Measurements from ENCODE around the gene IGFN1. TPM values are rescaled to one million over a fixed set of nuclear protein-coding genes. Genes with fewer than 3 reads are reported as not detected.
A peak's percentile ranks its signal among the peaks of the same experiment; 100 is the strongest.

The IGFN1 gene
- total and polyA plus RNA-seq, 10 of the 15 experiments (the other 5 are each of a cell fraction or from before 2014, with no cell fraction given), result not detected

- in situ Hi-C loops (cut with MboI), result no loop called here
- Histone ChIP-seq H3K4me2 (ENCODE audit: control insufficient read depth, insufficient read depth) (peak overlapping the region; percentile 97), H4K20me1 (ENCODE audit: control insufficient read depth, insufficient read depth) (no peaks in the 10 kb centered on the region), H3K4me3 (peak overlapping the region; percentile 55; the same call in 1 of the 2 replicates), H3K4me1 (ENCODE audit: control insufficient read depth, insufficient read depth, low read length) (peaks cover 7% of the 10 kb centered on the region), H3K79me2 (ENCODE audit: control insufficient read depth, insufficient read depth, low read length) (no peaks in the 10 kb centered on the region), H3K36me3 (ENCODE audit: control insufficient read depth in 2 of 2, insufficient read depth in 2 of 2, low read length in 1 of 2) (no peaks in the 10 kb centered on the region), H2AFZ (ENCODE audit: control insufficient read depth, low read depth, low read length) (peak overlapping the region; percentile 84), H3K9me3 (replicated peaks; ENCODE audit: control insufficient read depth, insufficient read depth, low read length) (no peaks in the 10 kb centered on the region), H3K27ac (ENCODE audit: control insufficient read depth, insufficient read depth) (no peak overlapping the region), H3K27me3 (replicated peaks in 1 of 2; ENCODE audit: control insufficient read depth in 2 of 2, insufficient read depth in 2 of 2, low read length in 1 of 2) (no peaks in the 10 kb centered on the region; a peak in 1 of 4 replicates), H3K9ac (ENCODE audit: control insufficient read depth, insufficient read depth, low read length) (peak overlapping the region; percentile 56; the same call in 1 of the 2 replicates)
- FAIRE-seq (peak; percentile 90), ATAC-seq (peak; percentile 99), DNase-seq (ENCODE audit: low read depth, low spot score) (peak; percentile 33)
- ChIA-PET RAD21 (ENCODE audit: unreplicated experiment) (interaction anchor here (1.6 kb wide), 1 partner anchor 16 kb away, joined by 5 read pairs; the partner anchor contains the start of gene TMEM9), SMC1A (ENCODE audit: uncharacterized antibody, unreplicated experiment) (interaction anchor here (0.7 kb wide), 2 partner anchors 11 to 199 kb away, joined by 3 read pairs; no protein-coding TSS in a partner anchor), POLR2A (no interaction called here), CTCF (interaction anchor here (1.1 kb wide), 1 partner anchor 12 kb away, joined by 5 read pairs; no protein-coding TSS in a partner anchor)
- no TSS peak for BruUV-seq (replicated peaks)
- 20% methylated on average over 26 of the region's 26 CpGs for WGBS (ENCODE audit: insufficient coverage, insufficient replicate concordance, low lambda C conversion rate, missing lambda C conversion rate)
- intact Hi-C loops (cut with micrococcal nuclease; ENCODE audit: unreplicated experiment), result loop anchor here (1.0 kb wide), 1 partner anchor 16 kb away; the partner anchor contains the start of gene TMEM9
- no peak for TF ChIP-seq ZSCAN29 (IDR thresholded peaks at IDR 0.05)
- TF ChIP-seq CTCF (IDR thresholded peaks at IDR 0.05 in 2 of 3, conservative IDR thresholded peaks at IDR 0.05 in 1 of 3; ENCODE audit: control insufficient read depth in 2 of 3, extremely low read depth in 1 of 3, insufficient read depth in 1 of 3, low read depth in 3 of 3, low read length in 3 of 3), result no peak
- no peak for TF ChIP-seq RELA (IDR thresholded peaks at IDR 0.05; ENCODE audit: borderline replicate concordance, partially characterized antibody)
- 0 out of 2 replicates have a peak, but pooled peaks have one; percentile 6 for TF ChIP-seq YY1 (IDR thresholded peaks at IDR 0.05; ENCODE audit: low read depth, low read length)
- TF ChIP-seq E2F8 (IDR thresholded peaks at IDR 0.05; ENCODE audit: low read depth, partially characterized antibody), result no peak
- TF ChIP-seq ZNF384 (IDR thresholded peaks at IDR 0.05; ENCODE audit: borderline replicate concordance, low read depth, low read length), result no peak
- TF ChIP-seq TBL1XR1 (IDR thresholded peaks at IDR 0.05; ENCODE audit: low read depth, low read length), result no peak
- TF ChIP-seq POU2F2 (IDR thresholded peaks at IDR 0.05; ENCODE audit: borderline replicate concordance, low read depth, low read length), result no peak
- TF ChIP-seq NR2F1 (conservative IDR thresholded peaks at IDR 0.05), result peak; percentile 92
- TF ChIP-seq CBX5 (IDR thresholded peaks at IDR 0.05; ENCODE audit: low read depth), result 0 out of 2 replicates have a peak, but pooled peaks have one; percentile 36
- no peak for TF ChIP-seq BCL3 (IDR thresholded peaks at IDR 0.05; ENCODE audit: borderline replicate concordance, insufficient read depth, low read depth, low read length, poor library complexity, severe bottlenecking)
- TF ChIP-seq KDM1A (IDR thresholded peaks at IDR 0.05; ENCODE audit: borderline replicate concordance), result no peak
- peak; percentile 31 for TF ChIP-seq PKNOX1 (IDR thresholded peaks at IDR 0.05)
- peak; percentile 50; the same call in 1 of the 2 replicates for TF ChIP-seq TCF3 (IDR thresholded peaks at IDR 0.05; ENCODE audit: borderline replicate concordance, insufficient read depth, low read depth, low read length)
- TF ChIP-seq ZNF207 (IDR thresholded peaks at IDR 0.05; ENCODE audit: borderline replicate concordance), result no peak
- TF ChIP-seq POLR2AphosphoS2 (IDR thresholded peaks at IDR 0.05; ENCODE audit: low read depth, low read length), result no peak
- TF ChIP-seq HDGF (IDR thresholded peaks at IDR 0.05), result no peak
Observed at GRCh38 chr1:201170533-201171062, 20.0 kb upstream of the IGFN1 start.

Data from GM12878 (cell line).